K562 (cell line): Measurements from ENCODE around the gene CYB5R4. TPM values are rescaled to one million over a fixed set of nuclear protein-coding genes. Genes with fewer than 3 reads are reported as not detected.

Source experiments
- NUFIP1 ChIP-seq: fragments of 450-650 bp; IDR thresholded peaks from 2 replicates; pipeline ENCODE4 v1.6.1; 2018; ENCODE audit not compliant: partially characterized antibody
- TAF9B ChIP-seq: fragments of 450-650 bp; IDR thresholded peaks from 2 replicates; pipeline ENCODE4 v1.6.1; 2018; ENCODE audit warnings: mild to moderate bottlenecking; ENCODE audit not compliant: partially characterized antibody
- polyA plus RNA-seq, 8 experiments: library from polyadenylated mRNA; depleted of rRNA in 4 of 8; stranded (reverse) in 5 of 8; unstranded in 3 of 8; fragments of >200 nt; fragmentation: Nextera tagmentation in 2 of 8; fragmentation: Illumina TruSeq in 1 of 8; extraction: Ambion mirVana in 2 of 8; extraction: Trizol in 1 of 8; gene quantifications; 2 replicates each; pipeline versions ENCODE4 v1.2.1 to v1.2.3, GENCODE V29; 2011 to 2014; ENCODE audit warnings: inconsistent platforms in 1 of 8, missing spikeins in 1 of 8
- total RNA-seq, 7 experiments: library from RNA; depleted of rRNA in 6 of 7; stranded (reverse); fragments of >200 nt in 6 of 7; fragmentation: Illumina TruSeq in 2 of 7; extraction: Trizol in 2 of 7; gene quantifications; 2 replicates each; pipeline versions ENCODE4 v1.2.1 to v1.2.3, GENCODE V29; 2011 to 2021; ENCODE audit warnings: low replicate concordance in 1 of 7
- TF ChIP-seq, protein P1 (sequence below): fragments of 250-450 bp; sonication (Bioruptor Pico); IDR thresholded peaks from 2 replicates; pipeline ENCODE4 v1.4.0; 2020; ENCODE audit warnings: mild to moderate bottlenecking, moderate library complexity
- TF ChIP-seq, protein P2 (sequence below), 2 experiments: IDR thresholded peaks in 1 of 2; conservative IDR thresholded peaks in 1 of 2; 2 replicates each; pipeline ENCODE4 v1.6.1; 2016; ENCODE audit warnings: low read depth in 2 of 2, mild to moderate bottlenecking in 1 of 2, missing compliant biosample characterization in 1 of 2, missing genetic modification characterization in 1 of 2, moderate library complexity in 1 of 2
- TF ChIP-seq, protein P3 (sequence below), 2 experiments: fragments of 200-800 bp in 1 of 2; sonication (Bioruptor generic) in 1 of 2; sonication (generic) in 1 of 2; formaldehyde crosslinking in 1 of 2; IDR thresholded peaks in 1 of 2; conservative IDR thresholded peaks in 1 of 2; 2 replicates each; pipeline versions ENCODE4 v1.5.0 to v1.6.1; 2016 to 2020; ENCODE audit warnings: missing compliant biosample characterization in 1 of 2, missing genetic modification characterization in 1 of 2, missing genetic modification reagents in 1 of 2
- TF ChIP-seq, protein P4 (sequence below): fragments of 250-450 bp; sonication (Bioruptor Pico); IDR thresholded peaks from 2 replicates; pipeline ENCODE4 v1.8.0; 2022; ENCODE audit warnings: moderate library complexity, mild to moderate bottlenecking, inconsistent platforms
- TF ChIP-seq, protein P5 (sequence below): sonication (generic); formaldehyde crosslinking; IDR thresholded peaks from 2 replicates; pipeline ENCODE4 v1.8.0; 2022; ENCODE audit warnings: mild to moderate bottlenecking, missing genetic modification reagents
- TF ChIP-seq, protein P6 (sequence below): fragments of 450-650 bp; formaldehyde crosslinking; IDR thresholded peaks from 2 replicates; pipeline ENCODE4 v1.4.0; 2020; ENCODE audit warnings: mild to moderate bottlenecking, moderate library complexity

The CYB5R4 gene
- total and polyA plus RNA-seq, 9 of the 15 experiments (the other 6 are each of a cell fraction or from before 2014, with no cell fraction given) = 5.9 to 23.1 (median 19.0) TPM

DNA sequence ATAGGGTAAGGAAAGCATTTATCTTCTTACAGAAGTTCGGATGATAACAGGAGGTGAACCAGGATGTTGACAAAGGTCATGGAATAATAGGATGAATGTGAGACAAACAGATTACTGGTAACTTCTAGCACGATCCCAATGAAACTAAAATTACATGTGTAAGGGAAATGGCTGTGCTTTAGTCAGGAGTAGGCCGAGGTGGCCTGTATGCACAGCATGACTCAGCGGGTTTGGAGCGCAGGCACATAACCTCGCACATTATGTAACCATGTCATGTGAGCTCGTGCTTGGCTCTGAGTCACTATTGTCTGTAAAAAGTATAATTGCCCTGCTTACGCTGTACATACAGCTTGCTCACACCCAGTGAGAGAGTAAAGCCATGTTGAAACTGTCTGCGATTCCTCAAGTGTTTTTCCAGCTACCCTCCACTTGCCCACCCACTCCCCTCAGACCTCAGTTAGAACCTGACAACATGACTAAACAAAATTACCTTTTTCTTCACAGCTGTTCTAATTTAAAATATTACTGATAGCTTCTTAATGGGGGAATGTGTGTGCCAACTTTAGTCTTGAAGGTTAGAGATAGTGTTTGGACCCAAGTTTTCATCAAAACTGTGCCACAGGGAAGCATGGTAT, 8.2 kb downstream of the CYB5R4 start (continued):
- TF ChIP-seq, protein P1, sequence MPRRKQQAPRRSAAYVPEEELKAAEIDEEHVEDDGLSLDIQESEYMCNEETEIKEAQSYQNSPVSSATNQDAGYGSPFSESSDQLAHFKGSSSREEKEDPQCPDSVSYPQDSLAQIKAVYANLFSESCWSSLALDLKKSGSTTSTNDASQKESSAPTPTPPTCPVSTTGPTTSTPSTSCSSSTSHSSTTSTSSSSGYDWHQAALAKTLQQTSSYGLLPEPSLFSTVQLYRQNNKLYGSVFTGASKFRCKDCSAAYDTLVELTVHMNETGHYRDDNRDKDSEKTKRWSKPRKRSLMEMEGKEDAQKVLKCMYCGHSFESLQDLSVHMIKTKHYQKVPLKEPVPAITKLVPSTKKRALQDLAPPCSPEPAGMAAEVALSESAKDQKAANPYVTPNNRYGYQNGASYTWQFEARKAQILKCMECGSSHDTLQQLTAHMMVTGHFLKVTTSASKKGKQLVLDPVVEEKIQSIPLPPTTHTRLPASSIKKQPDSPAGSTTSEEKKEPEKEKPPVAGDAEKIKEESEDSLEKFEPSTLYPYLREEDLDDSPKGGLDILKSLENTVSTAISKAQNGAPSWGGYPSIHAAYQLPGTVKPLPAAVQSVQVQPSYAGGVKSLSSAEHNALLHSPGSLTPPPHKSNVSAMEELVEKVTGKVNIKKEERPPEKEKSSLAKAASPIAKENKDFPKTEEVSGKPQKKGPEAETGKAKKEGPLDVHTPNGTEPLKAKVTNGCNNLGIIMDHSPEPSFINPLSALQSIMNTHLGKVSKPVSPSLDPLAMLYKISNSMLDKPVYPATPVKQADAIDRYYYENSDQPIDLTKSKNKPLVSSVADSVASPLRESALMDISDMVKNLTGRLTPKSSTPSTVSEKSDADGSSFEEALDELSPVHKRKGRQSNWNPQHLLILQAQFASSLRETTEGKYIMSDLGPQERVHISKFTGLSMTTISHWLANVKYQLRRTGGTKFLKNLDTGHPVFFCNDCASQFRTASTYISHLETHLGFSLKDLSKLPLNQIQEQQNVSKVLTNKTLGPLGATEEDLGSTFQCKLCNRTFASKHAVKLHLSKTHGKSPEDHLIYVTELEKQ (CRISPR knock-in tag) = no peak
- TF ChIP-seq, protein P2, sequence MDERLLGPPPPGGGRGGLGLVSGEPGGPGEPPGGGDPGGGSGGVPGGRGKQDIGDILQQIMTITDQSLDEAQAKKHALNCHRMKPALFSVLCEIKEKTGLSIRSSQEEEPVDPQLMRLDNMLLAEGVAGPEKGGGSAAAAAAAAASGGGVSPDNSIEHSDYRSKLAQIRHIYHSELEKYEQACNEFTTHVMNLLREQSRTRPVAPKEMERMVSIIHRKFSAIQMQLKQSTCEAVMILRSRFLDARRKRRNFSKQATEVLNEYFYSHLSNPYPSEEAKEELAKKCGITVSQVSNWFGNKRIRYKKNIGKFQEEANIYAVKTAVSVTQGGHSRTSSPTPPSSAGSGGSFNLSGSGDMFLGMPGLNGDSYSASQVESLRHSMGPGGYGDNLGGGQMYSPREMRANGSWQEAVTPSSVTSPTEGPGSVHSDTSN (CRISPR knock-in tag; IDR thresholded peaks at IDR 0.05; ENCODE audit: low read depth) = no peak
- TF ChIP-seq, protein P2 (tag; conservative IDR thresholded peaks at IDR 0.05; ENCODE audit: low read depth) = peak; percentile 35; the same call in 1 of the 2 replicates
- TF ChIP-seq, protein P3, sequence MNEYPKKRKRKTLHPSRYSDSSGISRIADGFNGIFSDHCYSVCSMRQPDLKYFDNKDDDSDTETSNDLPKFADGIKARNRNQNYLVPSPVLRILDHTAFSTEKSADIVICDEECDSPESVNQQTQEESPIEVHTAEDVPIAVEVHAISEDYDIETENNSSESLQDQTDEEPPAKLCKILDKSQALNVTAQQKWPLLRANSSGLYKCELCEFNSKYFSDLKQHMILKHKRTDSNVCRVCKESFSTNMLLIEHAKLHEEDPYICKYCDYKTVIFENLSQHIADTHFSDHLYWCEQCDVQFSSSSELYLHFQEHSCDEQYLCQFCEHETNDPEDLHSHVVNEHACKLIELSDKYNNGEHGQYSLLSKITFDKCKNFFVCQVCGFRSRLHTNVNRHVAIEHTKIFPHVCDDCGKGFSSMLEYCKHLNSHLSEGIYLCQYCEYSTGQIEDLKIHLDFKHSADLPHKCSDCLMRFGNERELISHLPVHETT (CRISPR knock-in tag; conservative IDR thresholded peaks at IDR 0.05 in 1 of 2, IDR thresholded peaks at IDR 0.05 in 1 of 2) = peak in 1 of 2 experiments; percentile 44; a peak in 1 of 4 replicates
- TF ChIP-seq, protein P4, sequence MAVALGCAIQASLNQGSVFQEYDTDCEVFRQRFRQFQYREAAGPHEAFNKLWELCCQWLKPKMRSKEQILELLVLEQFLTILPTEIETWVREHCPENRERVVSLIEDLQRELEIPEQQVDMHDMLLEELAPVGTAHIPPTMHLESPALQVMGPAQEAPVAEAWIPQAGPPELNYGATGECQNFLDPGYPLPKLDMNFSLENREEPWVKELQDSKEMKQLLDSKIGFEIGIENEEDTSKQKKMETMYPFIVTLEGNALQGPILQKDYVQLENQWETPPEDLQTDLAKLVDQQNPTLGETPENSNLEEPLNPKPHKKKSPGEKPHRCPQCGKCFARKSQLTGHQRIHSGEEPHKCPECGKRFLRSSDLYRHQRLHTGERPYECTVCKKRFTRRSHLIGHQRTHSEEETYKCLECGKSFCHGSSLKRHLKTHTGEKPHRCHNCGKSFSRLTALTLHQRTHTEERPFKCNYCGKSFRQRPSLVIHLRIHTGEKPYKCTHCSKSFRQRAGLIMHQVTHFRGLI (CRISPR knock-in tag) = no peak
- TF ChIP-seq TAF9B (peak; percentile 30), NUFIP1 (no peak)
- TF ChIP-seq, protein P5, sequence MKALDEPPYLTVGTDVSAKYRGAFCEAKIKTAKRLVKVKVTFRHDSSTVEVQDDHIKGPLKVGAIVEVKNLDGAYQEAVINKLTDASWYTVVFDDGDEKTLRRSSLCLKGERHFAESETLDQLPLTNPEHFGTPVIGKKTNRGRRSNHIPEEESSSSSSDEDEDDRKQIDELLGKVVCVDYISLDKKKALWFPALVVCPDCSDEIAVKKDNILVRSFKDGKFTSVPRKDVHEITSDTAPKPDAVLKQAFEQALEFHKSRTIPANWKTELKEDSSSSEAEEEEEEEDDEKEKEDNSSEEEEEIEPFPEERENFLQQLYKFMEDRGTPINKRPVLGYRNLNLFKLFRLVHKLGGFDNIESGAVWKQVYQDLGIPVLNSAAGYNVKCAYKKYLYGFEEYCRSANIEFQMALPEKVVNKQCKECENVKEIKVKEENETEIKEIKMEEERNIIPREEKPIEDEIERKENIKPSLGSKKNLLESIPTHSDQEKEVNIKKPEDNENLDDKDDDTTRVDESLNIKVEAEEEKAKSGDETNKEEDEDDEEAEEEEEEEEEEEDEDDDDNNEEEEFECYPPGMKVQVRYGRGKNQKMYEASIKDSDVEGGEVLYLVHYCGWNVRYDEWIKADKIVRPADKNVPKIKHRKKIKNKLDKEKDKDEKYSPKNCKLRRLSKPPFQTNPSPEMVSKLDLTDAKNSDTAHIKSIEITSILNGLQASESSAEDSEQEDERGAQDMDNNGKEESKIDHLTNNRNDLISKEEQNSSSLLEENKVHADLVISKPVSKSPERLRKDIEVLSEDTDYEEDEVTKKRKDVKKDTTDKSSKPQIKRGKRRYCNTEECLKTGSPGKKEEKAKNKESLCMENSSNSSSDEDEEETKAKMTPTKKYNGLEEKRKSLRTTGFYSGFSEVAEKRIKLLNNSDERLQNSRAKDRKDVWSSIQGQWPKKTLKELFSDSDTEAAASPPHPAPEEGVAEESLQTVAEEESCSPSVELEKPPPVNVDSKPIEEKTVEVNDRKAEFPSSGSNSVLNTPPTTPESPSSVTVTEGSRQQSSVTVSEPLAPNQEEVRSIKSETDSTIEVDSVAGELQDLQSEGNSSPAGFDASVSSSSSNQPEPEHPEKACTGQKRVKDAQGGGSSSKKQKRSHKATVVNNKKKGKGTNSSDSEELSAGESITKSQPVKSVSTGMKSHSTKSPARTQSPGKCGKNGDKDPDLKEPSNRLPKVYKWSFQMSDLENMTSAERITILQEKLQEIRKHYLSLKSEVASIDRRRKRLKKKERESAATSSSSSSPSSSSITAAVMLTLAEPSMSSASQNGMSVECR (CRISPR knock-in tag) = no peak
- TF ChIP-seq, protein P6, sequence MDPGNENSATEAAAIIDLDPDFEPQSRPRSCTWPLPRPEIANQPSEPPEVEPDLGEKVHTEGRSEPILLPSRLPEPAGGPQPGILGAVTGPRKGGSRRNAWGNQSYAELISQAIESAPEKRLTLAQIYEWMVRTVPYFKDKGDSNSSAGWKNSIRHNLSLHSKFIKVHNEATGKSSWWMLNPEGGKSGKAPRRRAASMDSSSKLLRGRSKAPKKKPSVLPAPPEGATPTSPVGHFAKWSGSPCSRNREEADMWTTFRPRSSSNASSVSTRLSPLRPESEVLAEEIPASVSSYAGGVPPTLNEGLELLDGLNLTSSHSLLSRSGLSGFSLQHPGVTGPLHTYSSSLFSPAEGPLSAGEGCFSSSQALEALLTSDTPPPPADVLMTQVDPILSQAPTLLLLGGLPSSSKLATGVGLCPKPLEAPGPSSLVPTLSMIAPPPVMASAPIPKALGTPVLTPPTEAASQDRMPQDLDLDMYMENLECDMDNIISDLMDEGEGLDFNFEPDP = no peak
